Activated CD4-positive, alpha-beta memory T cell treated with anti-CD3 and anti-CD28 coated beads, Interleukin-2, amount 10 ng/mL, durations not matched to agents 7 days and 5 days (primary cell): ENCODE results near the gene NR2F2. TPM values are rescaled to one million over a fixed set of nuclear protein-coding genes. Genes with fewer than 3 reads are reported as not detected.

ENCODE experiments used
- CTCF ChIA-PET: fragments of 350-600 bp; sonication (Branson Sonifier 250); formaldehyde crosslinking; loops from one replicate; lab custom pipeline; 2021; ENCODE audit warnings: antibody characterized with exemption, inconsistent platforms; lab: Charles Lee
- POLR2A ChIA-PET: fragments of 350-600 bp; sonication (Branson Sonifier 250); formaldehyde crosslinking; loops from one replicate; lab custom pipeline; 2021; ENCODE audit warnings: antibody characterized with exemption; lab: Charles Lee
- DNase-seq: peaks from one replicate; pipeline ENCODE4 v3.0.0-alpha.2; 2020
- H3K27ac Mint-ChIP-seq: one replicate; pipeline ENCODE4 v1.8.0; 2021; ENCODE audit warnings: mild to moderate bottlenecking, mixed read lengths
- H3K27me3 Mint-ChIP-seq: one replicate; pipeline ENCODE4 v1.8.0; 2021; ENCODE audit warnings: mixed read lengths
- H3K36me3 Mint-ChIP-seq: one replicate; pipeline ENCODE4 v1.8.0; 2021; ENCODE audit warnings: low read depth, mixed read lengths
- H3K4me1 Mint-ChIP-seq: one replicate; pipeline ENCODE4 v1.8.0; 2021; ENCODE audit warnings: mixed read lengths
- H3K4me3 Mint-ChIP-seq: one replicate; pipeline ENCODE4 v1.8.0; 2021; ENCODE audit warnings: mild to moderate bottlenecking, mixed read lengths
- H3K9me3 Mint-ChIP-seq: one replicate; pipeline ENCODE4 v1.8.0; 2021; ENCODE audit warnings: mixed read lengths
- total RNA-seq, 2 experiments: library from RNA; stranded (reverse); gene quantifications; one replicate each; pipeline ENCODE4 v1.2.3, GENCODE V29; 2021

The NR2F2 gene
- total RNA-seq, 2 experiments from 2014 or later, result not detected

DNA sequence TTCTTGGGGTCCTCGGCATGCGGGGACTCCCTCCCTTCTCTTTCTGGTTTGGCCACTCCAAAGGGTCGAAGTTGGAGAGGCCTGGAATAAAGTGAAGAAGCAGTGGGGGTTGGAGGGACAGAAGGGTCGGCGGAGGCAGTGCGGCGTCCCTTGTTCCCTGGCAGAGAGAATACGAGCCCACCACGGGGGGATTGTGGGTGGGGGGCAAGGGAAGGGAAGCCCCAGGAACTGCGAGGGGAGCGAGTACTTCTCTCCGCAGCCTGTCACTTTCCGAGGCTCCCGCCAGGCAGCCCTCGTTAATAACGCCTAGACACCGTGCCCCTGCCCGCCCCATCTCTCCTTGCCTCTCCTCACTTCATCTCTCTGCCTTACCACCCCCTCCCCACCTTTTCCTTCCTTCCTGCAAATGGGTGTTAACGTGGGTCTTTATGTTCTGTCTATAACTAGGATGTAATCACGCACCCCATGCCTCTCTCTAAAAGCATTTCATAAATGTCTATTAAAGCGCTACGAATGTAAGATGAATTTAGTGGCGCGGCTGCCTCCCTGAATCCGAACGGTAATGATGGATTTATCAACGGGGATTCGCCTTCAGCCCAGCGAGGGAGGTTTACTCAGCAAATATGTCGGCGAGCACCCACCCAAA, 13.7 kb downstream of the NR2F2 start:
- POLR2A ChIA-PET, result no interaction called here
- Mint-ChIP-seq H3K27me3 (peaks cover 91% of the 10 kb centered on the region), H3K27ac (no peak overlapping the region), H3K4me1 (no peaks in the 10 kb centered on the region), H3K4me3 (no peak overlapping the region), H3K36me3 (no peaks in the 10 kb centered on the region), H3K9me3 (no peaks in the 10 kb centered on the region)
- no peak for DNase-seq
- CTCF ChIA-PET, result no interaction called here

DNA sequence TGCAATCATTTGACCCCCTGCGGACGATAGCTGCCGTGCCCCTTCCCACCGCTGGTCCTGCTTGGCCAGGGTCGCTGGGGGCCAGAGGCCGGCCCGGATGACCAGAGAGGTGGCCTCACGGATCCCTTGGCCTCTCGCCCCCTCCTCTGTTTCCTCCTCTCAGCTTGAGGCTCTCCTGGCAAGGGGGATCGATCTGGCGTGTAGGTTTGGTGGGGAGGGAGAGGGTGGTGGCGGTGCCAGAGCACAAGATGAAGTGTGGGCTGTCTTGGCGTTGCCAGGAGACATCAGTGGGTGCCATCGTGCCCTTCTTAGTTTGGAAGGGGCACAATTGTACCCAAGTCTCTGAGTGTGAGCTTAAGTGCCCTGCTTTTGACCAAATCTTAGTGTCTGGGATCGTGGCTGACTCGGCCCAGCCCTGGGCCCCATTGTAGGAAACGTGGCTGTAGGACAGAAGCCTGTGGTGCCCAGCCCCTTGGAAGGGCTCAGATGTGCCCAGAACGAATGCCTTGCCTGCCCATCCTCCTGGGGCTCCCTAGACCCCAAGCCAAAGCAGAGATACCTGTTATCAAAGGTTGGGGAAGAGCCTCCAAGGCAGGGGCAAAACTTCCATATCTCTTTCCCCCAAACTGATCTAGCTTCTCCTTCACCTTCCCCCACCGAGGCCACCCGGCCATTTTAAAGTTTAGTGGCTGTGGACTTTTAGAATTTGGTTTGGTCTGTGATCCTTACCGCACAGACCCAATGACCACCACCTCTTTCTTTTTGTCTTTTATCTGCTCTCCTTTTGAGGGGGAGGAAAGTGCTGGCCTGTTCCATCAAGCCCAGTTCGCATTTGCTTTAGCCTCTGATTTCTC, 14.4 kb downstream of the NR2F2 start:
- Mint-ChIP-seq H3K27me3 (peaks cover 92% of the 10 kb centered on the region), H3K27ac (no peak overlapping the region), H3K4me3 (no peak overlapping the region), H3K4me1 (no peaks in the 10 kb centered on the region), H3K9me3 (no peaks in the 10 kb centered on the region), H3K36me3 (no peaks in the 10 kb centered on the region)
- ChIA-PET CTCF (no interaction called here), POLR2A (no interaction called here)
- DNase-seq, result no peak

DNA sequence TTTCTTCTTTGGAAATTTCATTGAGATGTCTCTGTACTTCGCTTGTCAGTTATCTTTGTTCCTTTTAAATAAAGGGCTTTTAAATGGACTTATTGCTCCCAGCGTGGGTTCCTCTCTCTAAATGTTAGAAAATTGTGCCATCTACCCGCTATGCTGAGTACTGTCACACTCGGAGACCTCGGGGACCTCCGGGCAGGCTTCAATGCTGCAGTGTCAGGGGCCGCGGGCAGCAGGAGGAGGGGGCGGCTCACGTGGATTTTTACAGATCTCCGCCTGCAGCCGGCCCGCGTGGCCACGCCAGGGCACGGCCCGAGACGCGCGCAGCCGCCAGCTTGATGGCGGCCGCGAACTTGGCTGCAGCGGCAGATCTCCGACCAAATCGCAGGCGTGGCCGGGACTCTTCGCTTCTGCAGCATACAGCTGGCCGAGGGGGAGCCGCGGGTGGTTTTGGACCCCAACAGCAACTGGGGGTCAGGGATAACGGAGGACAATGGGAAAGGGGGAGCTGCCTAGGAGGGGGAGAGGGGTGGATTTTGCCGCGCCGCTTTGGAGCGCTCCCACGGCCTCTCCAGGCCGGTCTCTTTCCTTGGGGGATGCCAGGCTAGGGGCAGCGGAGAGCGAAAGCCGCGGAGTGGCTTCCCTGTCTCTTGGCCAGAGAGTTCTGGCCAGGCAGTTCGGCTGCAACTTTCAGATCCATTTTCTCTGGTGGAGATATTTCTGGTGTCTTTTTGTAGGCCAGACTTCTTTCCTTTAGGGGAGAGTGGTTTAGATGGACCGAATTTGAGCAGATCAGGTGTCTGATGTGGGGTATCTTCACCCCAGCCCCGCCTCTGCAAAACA, 15.3 kb downstream of the NR2F2 start:
- ChIA-PET POLR2A (no interaction called here), CTCF (interaction anchor here (1.4 kb wide), 1 partner anchor 1086 kb away, joined by 5 read pairs; no protein-coding TSS in a partner anchor)
- Mint-ChIP-seq H3K27me3 (peaks cover 92% of the 10 kb centered on the region), H3K4me1 (no peaks in the 10 kb centered on the region), H3K9me3 (no peaks in the 10 kb centered on the region), H3K27ac (no peak overlapping the region), H3K36me3 (no peaks in the 10 kb centered on the region), H3K4me3 (no peak overlapping the region)
- no peak for DNase-seq

DNA sequence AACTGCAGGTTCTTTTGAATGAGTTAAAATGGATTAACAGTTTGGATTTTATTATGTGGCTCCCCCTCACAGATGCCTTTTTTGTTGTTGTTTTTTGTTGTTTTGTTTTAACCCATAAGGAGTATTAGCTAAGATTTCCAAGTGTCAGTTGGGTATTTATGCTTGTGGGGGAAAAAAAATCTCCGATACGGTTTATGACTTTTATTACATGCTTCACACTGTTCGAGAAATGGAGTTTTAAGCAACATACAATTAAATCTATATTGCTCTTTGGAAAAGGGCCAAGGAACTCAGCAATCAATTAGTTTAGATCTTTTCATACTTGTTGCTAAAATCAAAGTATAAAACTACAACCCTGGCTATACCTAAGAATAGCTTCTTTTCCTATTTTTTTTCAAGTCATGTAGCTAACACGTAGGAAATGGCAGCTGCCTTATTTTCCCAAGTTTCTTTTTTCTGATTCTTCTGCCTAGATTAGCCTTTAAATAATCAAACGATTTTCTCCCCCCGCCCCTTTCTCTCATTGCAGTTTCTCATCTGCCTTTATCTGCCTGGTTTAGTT, 16.0 kb downstream of the NR2F2 start:
- no peak overlapping the region for H3K4me3 Mint-ChIP-seq
- CTCF ChIA-PET, result interaction anchor here (0.8 to 1.4 kb wide), 3 partner anchors 10 to 1087 kb away, joined by 3 to 5 read pairs (median 3); no protein-coding TSS in a partner anchor
- no peaks in the 10 kb centered on the region for H3K9me3 Mint-ChIP-seq
- peaks cover 94% of the 10 kb centered on the region for H3K27me3 Mint-ChIP-seq
- no peak for DNase-seq
- no peak overlapping the region for H3K27ac Mint-ChIP-seq
- POLR2A ChIA-PET, result no interaction called here
- H3K36me3 Mint-ChIP-seq, result no peaks in the 10 kb centered on the region
- H3K4me1 Mint-ChIP-seq, result no peaks in the 10 kb centered on the region

DNA sequence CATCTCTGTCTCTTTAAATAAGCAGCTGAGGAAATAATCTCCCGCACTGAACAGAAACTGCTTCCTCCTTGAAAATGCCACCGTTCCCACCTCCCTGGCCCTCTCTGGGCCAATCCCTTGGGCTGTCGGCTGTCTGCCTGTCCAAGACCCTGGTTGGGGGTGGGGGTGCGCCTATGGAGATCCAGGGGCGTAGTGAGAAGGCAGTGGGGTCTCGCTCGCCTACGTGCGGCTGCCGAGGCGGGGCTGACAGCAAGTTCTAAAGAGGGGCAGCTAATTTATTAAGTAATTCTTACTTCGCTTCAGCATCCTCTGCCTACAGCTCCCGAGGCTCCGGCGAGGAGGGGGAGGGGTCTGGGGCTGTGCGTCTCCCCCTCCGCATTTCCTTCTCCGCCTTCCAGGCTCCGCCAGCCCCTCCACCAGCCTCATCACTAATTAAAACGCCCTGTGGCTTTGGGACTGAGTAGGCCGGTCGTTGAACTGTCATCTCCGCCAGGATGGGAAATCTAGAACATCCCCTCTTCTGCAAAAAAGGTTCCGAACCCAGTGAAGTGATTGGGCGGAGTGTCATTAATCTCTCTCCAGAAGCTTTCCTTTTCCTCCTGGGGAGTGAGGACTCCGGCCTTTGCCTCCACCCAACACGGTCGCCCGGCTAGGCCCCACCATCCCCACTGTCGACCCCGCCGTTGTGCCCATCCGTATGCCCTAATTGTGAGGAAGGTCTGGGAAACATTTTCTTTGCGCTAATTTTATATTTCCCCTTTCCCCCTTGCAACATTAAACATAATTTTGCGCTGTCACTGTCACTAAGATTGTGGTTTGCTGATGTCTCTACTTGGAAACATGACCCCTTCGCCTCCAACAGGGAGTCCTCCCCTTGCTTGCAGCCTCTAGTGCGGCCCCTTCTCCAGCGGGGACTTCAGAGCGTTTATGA, 16.9 kb downstream of the NR2F2 start:
- CTCF ChIA-PET, result interaction anchor here (0.8 to 1.3 kb wide), 2 partner anchors 9 to 15 kb away, joined by 3 read pairs; no protein-coding TSS in a partner anchor

DNA sequence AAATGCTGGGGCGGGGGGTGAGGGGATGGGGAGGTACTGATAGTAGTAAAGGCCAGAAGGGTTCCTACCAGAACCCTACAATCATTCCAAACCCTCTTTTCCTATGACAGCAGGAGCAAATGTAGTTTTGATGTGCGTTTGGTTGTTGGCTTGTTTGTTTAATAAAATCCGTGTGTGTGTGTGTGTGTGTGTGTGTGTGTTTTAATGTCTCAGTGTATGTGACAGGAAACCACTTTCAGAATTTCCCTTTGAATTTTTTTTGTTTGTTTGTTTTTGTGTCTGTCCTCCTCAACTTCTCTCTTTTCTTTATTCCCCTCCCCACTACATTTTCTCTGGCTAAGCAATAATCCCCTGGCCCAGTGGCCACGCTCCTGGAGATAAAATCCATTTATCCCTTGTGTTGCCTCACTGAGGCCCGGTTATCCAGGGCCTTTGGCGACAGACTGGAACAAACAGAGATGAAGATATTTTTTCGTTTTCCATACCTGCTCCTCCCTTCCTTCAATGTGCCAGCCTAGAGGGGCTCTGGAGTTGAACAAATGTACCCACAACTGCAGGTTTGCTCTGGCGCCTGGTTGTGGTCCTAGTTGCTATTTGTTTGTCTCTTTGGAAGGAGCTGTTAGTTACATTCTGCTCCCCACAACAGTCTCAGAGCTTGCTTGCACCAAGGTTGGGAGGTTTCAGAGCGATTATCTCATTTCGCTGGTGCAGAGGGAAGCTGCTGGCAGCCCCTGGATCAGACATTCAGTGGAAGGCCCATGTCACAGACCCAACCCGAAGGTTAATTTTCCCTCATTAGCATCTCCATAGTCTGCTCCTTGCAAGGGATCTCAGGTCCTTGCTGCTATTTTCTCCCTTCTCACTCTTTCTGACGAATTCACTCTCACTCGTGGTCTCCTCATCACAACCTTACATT, 17.9 kb downstream of the NR2F2 start:
- H3K27ac Mint-ChIP-seq, result no peak overlapping the region
- no peaks in the 10 kb centered on the region for H3K9me3 Mint-ChIP-seq
- no peak overlapping the region for H3K4me3 Mint-ChIP-seq
- H3K27me3 Mint-ChIP-seq, result peaks cover 91% of the 10 kb centered on the region
- no peaks in the 10 kb centered on the region for H3K4me1 Mint-ChIP-seq
- no peak for DNase-seq
- CTCF ChIA-PET, result interaction anchor here (0.5 to 1.3 kb wide), 3 partner anchors 14 to 1618 kb away, joined by 3 to 4 read pairs (median 3); no protein-coding TSS in a partner anchor
- no peaks in the 10 kb centered on the region for H3K36me3 Mint-ChIP-seq
- POLR2A ChIA-PET, result no interaction called here

More for the DNA sequence above, 16.9 kb downstream of the NR2F2 start:
- no peak overlapping the region for H3K4me3 Mint-ChIP-seq
- no peaks in the 10 kb centered on the region for H3K4me1 Mint-ChIP-seq
- peaks cover 93% of the 10 kb centered on the region for H3K27me3 Mint-ChIP-seq
- no peak overlapping the region for H3K27ac Mint-ChIP-seq
- H3K36me3 Mint-ChIP-seq, result no peaks in the 10 kb centered on the region
- no peaks in the 10 kb centered on the region for H3K9me3 Mint-ChIP-seq
- POLR2A ChIA-PET, result no interaction called here
- no peak for DNase-seq

DNA sequence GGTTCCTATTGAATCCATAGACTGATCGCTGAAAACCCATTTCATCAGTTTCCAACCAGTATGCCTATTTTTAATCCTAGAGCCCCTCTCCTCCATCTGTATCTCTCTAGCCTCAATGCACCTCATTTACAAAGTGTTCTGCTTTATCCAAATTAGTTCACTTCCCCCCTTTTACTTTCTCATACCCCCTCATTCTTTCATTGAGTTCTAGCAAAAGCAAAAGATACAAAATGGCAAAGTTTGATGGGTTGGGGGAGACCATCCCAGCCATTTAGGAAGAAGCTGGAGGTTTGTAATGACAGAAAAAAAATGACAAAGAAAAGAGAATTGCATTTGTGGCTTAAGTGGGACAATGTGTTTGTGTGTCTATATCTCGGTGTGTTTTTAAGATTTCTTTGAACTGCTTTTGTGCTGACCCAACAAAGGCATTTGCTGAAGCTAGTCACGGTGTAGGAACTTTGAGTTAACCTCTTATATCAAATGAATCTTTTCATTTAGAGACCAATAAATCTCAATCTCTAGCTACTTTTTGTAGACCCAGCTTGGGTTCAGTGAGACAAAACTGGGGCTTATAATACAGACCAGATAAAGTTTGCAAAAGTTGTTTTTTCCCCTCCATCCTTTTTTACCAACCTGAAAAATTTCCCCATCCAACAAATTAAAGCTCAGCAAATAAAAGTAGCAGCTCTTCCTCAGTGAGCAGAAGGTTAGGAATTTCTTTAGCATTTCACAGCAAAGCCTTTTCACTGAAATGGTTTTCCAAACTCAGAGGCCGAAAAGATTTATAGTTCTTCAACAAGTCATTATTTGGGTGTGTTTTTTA, 18.7 kb downstream of the NR2F2 start:
- ChIA-PET POLR2A (no interaction called here), CTCF (interaction anchor here (0.5 to 0.6 kb wide), 2 partner anchors 1322 to 1619 kb away, joined by 3 to 4 read pairs; no protein-coding TSS in a partner anchor)
- Mint-ChIP-seq H3K27me3 (peaks cover 90% of the 10 kb centered on the region), H3K27ac (no peak overlapping the region), H3K36me3 (no peaks in the 10 kb centered on the region), H3K4me1 (no peaks in the 10 kb centered on the region), H3K9me3 (no peaks in the 10 kb centered on the region), H3K4me3 (no peak overlapping the region)
- DNase-seq, result no peak

DNA sequence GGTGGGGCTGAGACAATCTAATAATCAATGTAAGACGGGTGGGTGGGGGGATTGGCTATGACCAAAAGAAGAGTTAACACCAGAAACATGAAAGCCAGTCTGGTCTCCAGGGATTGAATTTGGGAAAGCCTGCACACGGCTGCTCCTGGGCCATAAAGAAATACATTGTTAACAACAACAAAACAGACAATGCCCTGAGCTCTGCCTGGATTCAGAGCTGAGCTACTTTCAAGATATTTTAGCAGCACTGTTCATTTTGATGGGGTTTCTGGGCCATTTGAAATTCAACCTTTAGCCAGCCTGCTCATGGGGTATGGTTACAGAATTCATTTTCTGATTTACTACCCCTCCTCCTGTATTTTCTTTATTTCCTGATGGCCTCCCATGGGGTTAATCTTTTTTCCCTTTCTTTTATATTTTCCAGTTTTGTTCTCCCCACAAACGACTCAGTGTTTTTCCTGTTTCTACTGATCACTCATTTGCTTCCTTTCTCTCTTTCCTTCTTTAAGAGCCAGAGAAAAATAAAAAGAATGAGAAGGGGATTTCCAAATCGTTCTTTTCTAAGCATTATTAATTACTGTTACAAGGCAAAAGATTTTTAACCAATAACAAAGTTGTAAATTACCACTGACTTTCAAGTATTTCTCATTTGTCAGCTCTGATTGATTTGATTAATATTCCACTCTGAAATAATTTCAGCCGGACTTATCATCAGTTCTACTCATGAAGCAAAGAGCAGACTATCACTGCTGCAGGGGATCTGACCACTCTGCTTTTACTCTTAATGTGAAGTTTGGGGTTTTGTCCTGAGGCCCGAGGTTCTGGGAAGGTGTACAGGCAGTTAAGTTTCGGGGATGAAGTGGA, 19.6 kb downstream of the NR2F2 start:
- Mint-ChIP-seq H3K27me3 (peaks cover 82% of the 10 kb centered on the region), H3K9me3 (no peaks in the 10 kb centered on the region), H3K4me1 (no peaks in the 10 kb centered on the region), H3K36me3 (no peaks in the 10 kb centered on the region), H3K27ac (no peak overlapping the region), H3K4me3 (no peak overlapping the region)
- no peak for DNase-seq
- ChIA-PET POLR2A (no interaction called here), CTCF (interaction anchor here (0.6 kb wide), 1 partner anchor 1376 kb away, joined by 3 read pairs; no protein-coding TSS in a partner anchor)

DNA sequence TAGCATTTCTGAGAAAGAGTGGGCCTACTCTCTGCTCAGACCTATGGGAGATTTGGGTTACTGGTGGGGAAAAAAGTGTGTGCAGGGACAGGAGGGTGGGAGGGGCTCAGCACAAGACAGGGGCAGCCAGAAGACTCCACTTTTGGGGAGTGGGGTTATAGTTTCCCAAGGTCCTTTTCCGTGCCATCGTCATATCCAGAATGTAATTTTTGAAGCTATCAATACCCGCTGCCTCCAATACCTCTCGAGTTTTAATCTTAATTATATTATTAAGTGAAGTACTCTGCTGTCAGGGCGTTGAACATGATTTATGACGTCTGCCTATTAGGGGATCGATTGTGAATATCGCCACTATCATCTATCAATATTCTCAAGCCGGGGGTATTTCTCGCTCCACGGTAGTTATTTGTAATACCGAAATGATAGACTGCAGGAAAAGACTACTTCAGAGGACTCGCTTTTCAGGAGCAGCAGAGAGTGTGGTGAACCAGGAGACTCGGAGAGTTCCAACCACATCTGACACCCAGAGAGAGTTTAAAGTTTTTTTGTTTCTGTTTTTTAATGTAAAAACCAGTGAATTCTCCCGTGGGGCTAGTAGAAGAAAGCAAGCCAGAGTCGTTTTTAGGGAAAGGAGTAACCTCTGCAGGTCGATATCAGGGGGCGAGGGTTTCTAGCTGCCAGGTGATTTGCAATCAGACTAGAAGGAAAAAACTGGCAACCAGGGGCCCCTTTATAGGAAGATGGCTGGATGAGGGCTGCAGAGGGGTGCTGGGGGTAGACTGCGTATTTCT, 20.6 kb downstream of the NR2F2 start:
- H3K4me1 Mint-ChIP-seq, result peaks cover under 1% of the 10 kb centered on the region
- CTCF ChIA-PET, result interaction anchor here (0.6 kb wide), 1 partner anchor 1377 kb away, joined by 3 read pairs; no protein-coding TSS in a partner anchor
- H3K4me3 Mint-ChIP-seq, result no peak overlapping the region
- H3K36me3 Mint-ChIP-seq, result no peaks in the 10 kb centered on the region
- DNase-seq, result no peak
- H3K27ac Mint-ChIP-seq, result no peak overlapping the region
- POLR2A ChIA-PET, result no interaction called here
- H3K9me3 Mint-ChIP-seq, result no peaks in the 10 kb centered on the region
- peaks cover 74% of the 10 kb centered on the region for H3K27me3 Mint-ChIP-seq
